ENCODE data around the gene CACNA1C.

CACNA1C gene

DNA sequence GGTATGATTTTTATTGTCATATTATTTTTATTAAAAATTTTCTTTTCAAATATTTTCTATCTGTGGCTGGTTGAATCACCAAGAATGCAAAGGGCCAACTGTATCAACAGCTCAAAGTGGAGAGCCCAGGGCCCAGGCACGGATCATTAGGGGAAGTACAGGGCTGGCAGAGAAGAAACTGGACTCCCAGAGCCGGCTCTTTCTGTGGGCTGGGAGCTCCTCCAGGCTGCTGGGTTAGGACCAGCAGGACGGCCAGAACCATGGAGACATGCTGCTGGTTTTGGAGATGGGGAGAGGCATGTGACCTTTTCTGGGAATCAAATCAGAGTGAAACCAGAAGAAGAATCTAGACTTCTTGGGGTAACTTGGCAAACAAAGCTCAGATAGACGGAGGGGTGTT lies 220.5 kb downstream of the CACNA1C start:
- Mint-ChIP-seq H3K4me1 (no peaks in the 10 kb centered on the region), H3K9me3 (no peaks in the 10 kb centered on the region), H3K27ac (no peak overlapping the region), H3K36me3 (no peaks in the 10 kb centered on the region), H3K27me3 (no peaks in the 10 kb centered on the region), H3K4me3 (no peak overlapping the region)

DNA sequence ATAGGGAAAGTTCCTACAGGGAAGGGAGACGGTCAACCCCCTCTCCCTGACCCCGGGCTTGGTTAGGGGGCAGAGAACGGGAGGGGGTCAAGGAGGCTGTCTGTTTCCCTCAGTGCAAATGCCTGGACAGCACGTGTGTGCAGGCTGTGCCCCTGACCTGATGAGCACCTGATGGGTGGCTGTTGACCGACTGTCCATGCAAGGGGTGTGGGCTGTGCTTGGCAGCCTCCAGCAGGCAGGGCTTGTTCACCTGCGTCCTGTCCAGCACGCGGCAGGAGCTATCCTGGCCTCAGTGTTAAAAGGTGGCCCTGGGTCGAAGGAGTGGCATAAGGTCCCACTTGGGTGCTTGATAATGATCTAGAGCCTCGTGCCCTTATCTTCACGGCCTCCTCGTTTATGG lies 221.0 kb downstream of the CACNA1C start:
- H3K9me3 Mint-ChIP-seq, result no peaks in the 10 kb centered on the region
- no peak overlapping the region for H3K4me3 Mint-ChIP-seq
- no peaks in the 10 kb centered on the region for H3K36me3 Mint-ChIP-seq
- no peak overlapping the region for H3K27ac Mint-ChIP-seq
- no peaks in the 10 kb centered on the region for H3K27me3 Mint-ChIP-seq
- H3K4me1 Mint-ChIP-seq, result no peaks in the 10 kb centered on the region

DNA sequence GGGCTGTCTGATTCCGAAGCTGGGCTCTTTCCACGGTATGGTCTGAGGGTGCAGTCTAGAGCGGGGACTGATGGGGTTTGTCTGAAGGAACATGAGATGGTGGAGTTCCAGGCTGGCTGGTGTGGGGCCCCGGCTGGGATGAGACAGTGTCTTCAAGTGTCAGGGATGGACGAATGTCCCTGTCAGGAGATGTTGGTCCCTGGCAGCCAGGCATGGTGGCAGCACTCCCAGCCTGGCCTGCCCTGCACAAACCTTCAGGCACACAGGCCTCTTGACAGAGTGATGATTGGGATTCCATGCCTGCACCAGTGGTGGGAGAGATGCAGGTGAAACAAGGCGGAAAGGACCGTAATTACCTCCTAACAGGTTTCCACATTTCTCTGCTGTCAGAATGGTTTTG lies 221.9 kb downstream of the CACNA1C start:
- Mint-ChIP-seq H3K27ac (no peak overlapping the region), H3K4me1 (no peaks in the 10 kb centered on the region), H3K36me3 (no peaks in the 10 kb centered on the region), H3K27me3 (no peaks in the 10 kb centered on the region), H3K9me3 (no peaks in the 10 kb centered on the region), H3K4me3 (no peak overlapping the region)

DNA sequence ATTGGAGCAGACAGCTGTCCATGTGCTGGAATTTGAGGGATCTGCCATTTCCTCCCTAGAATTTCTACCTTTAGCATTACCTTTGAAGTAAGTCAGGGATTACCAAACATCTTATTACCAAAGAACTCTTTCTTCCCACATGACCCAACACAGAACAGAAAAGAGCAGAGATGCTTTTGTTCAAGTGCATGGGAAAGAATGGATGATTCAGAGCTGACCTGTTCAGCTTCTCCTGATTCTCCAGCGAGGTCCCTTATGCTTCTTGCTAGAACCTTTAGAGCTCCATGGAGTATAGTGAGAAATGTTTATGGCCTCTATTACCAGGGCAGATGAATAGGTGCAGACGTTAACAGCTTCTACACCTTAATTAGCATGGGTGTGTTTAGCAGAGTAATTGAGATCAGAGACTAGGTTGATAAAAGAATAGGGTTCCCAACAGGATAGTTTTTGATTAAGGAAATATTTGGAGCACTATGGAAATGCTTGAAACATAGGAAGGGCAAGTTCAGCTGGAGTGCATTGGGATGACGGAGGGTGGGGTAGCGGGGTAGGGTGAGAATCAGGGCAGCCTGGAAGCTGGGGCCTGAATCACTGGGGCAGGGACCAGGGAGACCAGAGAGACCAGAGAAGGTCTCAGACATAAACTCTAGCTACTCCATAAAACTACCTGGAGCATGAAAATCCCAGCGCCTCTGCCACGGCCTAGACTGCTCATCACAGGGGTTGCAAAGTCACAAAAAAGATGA lies 223.7 kb downstream of the CACNA1C start:
- Mint-ChIP-seq H3K4me3 (no peak overlapping the region), H3K27me3 (no peaks in the 10 kb centered on the region), H3K27ac (no peak overlapping the region), H3K36me3 (no peaks in the 10 kb centered on the region), H3K9me3 (no peaks in the 10 kb centered on the region), H3K4me1 (no peaks in the 10 kb centered on the region)

DNA sequence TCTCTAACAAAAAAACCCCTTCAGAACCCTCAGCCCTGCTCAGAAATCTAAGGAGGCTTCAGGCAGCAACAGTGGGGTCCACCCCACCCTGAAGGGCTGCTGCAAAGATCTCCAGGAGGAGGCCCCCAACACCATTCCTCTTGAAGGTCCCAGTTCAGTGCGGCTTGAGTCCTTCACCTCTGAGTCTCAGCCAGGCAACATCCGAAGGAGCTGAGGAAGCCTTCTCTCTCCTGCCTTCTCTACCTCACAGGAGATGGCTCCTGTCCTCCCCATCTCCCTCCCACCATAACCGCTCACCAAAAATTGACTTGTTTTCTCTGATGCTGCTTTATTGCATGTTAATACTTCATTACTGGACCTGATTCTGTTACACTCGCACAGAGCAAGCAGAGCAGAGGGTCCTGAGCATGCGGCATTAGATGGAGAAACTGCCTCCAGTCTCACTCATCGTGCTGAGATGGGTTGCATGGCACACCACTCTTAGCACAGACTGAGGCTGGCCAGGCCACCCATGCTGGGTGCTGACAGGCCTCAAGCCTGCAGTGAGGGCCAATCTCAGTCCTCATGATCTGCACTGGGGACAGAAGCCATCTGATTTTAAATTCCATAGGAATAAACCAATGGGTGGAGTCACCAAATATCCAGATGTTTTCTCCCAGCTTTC lies 224.8 kb downstream of the CACNA1C start:
- Mint-ChIP-seq H3K4me3 (no peak overlapping the region), H3K4me1 (no peaks in the 10 kb centered on the region), H3K27ac (no peak overlapping the region), H3K36me3 (no peaks in the 10 kb centered on the region), H3K27me3 (no peaks in the 10 kb centered on the region), H3K9me3 (no peaks in the 10 kb centered on the region)

DNA sequence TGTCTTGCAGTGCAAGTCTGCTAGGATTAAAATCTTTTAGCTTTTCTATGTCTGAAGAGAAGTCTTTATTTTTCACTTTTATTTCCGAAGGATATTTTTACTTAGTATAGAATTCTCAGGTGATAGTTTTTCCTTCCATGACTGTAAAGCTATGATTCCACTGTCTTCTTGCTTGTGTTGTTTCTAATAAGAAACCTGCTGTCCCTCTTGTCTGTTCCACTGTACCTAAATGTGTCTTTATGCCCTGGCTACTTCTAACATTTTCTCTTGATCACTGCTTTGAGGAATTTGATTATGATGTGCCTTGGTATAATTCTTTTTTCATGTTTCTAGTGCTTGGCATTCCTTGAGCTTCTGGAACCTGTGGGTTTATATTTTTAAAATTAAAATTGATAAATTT lies 228.7 kb downstream of the CACNA1C start:
- Mint-ChIP-seq H3K4me1 (no peaks in the 10 kb centered on the region), H3K27ac (no peak overlapping the region), H3K27me3 (peaks cover 6% of the 10 kb centered on the region), H3K4me3 (no peak overlapping the region), H3K36me3 (no peaks in the 10 kb centered on the region), H3K9me3 (no peaks in the 10 kb centered on the region)

DNA sequence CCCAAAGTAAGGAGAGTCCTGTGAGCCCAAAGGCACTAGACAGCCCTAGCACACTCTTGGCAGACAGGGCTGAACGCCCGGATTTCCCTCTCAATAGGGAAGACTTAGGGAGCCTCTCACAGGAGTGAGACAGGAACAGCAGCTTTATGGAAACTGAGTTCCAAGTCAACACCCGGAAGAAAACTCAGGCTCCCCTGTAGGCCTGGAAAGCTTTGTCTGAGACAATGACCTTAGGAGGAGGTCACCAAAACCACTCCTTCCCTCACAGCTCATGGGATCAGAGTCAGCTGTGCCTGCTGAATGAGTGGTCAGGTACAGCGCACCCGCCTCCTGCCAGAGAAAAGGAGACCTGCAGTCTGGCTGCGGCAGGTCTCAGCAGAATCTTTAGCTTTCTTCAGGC lies 229.5 kb downstream of the CACNA1C start:
- Mint-ChIP-seq H3K4me3 (no peak overlapping the region), H3K4me1 (no peaks in the 10 kb centered on the region), H3K27ac (no peak overlapping the region), H3K9me3 (no peaks in the 10 kb centered on the region), H3K27me3 (peaks cover 7% of the 10 kb centered on the region), H3K36me3 (no peaks in the 10 kb centered on the region)

DNA sequence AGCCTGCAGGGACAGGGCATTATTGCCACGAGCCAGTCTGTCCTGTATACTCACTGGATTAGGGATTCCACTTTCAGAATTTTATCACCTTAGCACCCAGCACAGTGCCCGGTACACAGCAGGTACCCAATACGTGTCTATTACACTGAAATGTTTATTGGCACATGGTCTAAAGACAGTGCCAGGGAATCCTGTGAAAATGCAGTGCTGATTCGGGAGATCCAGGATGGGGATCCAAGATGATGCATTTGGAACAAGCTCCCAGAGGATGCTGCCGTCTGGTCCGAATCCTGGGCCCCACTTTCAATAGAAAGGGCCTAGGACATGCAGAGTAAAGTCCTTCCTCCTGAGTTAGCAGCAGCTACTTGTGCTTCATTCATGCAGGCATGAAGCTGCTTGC lies 230.7 kb downstream of the CACNA1C start:
- Mint-ChIP-seq H3K27me3 (peaks cover 7% of the 10 kb centered on the region), H3K27ac (no peak overlapping the region), H3K36me3 (no peaks in the 10 kb centered on the region), H3K4me3 (no peak overlapping the region), H3K4me1 (no peaks in the 10 kb centered on the region), H3K9me3 (no peaks in the 10 kb centered on the region)

DNA sequence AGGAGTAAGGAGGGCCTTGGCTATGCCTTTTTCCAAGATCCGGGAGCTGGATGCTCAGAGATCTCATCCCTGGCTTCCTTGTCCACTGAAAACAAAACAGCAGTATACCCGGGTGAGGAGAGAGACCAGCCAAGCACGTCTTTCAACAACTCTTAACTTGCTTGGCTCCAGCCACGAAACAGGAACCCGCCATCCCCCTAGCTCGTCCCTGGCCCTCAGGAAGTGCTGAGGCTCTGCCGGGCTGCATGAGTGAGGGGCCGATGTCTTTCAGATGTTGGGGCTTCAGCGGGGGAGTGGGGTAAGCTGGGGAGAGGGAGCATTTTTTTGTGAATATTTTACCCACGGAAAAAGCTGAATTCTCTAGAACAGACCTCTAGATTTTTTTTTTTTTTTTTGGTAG lies 231.1 kb downstream of the CACNA1C start:
- no peak overlapping the region for H3K4me3 Mint-ChIP-seq
- no peaks in the 10 kb centered on the region for H3K9me3 Mint-ChIP-seq
- peaks cover 7% of the 10 kb centered on the region for H3K27me3 Mint-ChIP-seq
- H3K27ac Mint-ChIP-seq, result no peak overlapping the region
- H3K4me1 Mint-ChIP-seq, result no peaks in the 10 kb centered on the region
- no peaks in the 10 kb centered on the region for H3K36me3 Mint-ChIP-seq

DNA sequence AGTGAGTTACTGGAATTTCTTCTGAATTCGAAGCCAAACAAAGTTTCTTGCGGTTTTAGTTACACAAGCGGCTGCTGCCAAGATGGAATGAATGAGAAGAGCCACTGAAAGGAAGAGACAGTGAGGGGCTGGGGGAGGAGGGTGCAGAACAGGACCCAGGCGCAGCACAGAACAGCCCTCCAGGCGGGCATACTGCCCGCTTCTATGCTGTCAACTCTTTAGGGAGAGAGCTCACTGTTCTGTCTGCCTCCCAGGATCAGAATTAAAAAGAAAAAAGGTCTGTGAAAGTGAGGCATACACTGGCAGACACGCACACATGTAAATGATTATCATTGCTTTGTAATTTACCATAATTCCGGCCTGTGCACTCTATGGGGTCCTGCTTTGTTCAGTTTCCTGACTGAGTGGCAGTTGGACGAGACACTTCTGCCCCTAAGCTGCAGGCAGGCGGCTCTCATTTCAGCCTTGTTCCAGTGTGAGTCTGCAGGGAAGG lies 231.6 kb downstream of the CACNA1C start:
- Mint-ChIP-seq H3K4me3 (no peak overlapping the region), H3K4me1 (no peaks in the 10 kb centered on the region), H3K27ac (no peak overlapping the region), H3K36me3 (no peaks in the 10 kb centered on the region), H3K9me3 (no peaks in the 10 kb centered on the region), H3K27me3 (peaks cover 7% of the 10 kb centered on the region)

DNA sequence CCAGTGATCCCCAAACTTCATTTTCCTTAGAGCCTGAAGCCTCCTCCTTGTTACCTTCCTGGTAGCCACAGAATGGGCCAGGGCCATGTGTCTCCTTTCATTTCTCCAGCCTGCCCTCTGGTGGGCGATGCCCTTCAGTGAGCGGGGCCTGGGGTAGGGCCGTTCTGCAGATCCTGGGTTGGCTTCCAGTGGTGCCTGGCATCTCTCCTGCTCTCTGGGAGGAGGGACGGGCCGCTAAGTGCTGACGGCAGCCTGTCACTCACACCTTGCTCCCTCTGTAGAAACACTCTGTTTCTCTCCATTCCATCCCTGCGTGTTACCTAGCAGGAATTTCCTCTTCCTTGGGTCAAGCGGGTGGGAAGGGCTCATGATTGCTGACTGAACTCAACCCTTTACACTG lies 232.1 kb downstream of the CACNA1C start:
- Mint-ChIP-seq H3K27me3 (peaks cover 7% of the 10 kb centered on the region), H3K4me1 (no peaks in the 10 kb centered on the region), H3K9me3 (no peaks in the 10 kb centered on the region), H3K36me3 (no peaks in the 10 kb centered on the region), H3K4me3 (no peak overlapping the region), H3K27ac (no peak overlapping the region)

DNA sequence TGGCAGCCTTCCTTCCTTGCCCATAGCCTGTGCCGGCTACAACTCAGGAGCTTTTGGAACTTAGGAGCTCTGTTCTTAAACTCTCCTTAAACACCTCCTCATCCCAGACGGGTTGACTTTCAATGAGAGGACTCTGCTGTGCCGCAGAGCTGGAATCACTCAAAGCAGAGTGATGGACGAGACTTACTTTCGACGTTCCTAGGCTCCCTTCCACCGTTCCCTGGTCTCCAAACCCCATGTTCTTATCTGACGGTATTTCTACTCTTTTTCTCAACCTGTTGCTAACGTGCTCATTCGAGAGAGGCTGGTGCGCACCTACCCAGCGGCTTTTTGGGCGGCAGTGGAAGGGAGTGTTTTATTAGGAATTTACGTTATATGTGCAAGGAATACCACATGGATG lies 232.7 kb downstream of the CACNA1C start:
- Mint-ChIP-seq H3K9me3 (no peaks in the 10 kb centered on the region), H3K27ac (no peak overlapping the region), H3K4me3 (no peak overlapping the region), H3K27me3 (peaks cover 7% of the 10 kb centered on the region), H3K4me1 (no peaks in the 10 kb centered on the region), H3K36me3 (no peaks in the 10 kb centered on the region)

DNA sequence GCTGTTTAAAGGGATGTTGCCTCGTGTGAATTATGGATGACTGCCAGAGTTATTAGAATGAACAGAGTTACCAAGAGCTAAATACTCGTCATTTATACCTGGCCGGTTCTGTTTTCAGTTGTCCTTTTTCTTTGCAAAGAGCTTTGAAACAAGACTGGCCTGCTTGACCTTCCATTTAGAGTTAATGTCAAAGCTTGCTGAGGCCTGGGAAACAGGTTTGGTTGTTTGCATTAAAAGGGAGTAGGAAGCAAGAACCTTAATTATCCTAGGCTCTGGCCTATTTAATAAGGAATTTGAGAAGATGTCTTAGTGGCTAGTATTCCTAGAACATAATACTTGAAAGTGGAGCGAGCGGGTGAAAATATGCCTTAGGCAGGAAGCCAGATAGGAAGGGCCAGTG lies 233.3 kb downstream of the CACNA1C start:
- Mint-ChIP-seq H3K27ac (no peak overlapping the region), H3K4me1 (no peaks in the 10 kb centered on the region), H3K9me3 (no peaks in the 10 kb centered on the region), H3K4me3 (no peak overlapping the region), H3K36me3 (no peaks in the 10 kb centered on the region), H3K27me3 (peaks cover 7% of the 10 kb centered on the region)

DNA sequence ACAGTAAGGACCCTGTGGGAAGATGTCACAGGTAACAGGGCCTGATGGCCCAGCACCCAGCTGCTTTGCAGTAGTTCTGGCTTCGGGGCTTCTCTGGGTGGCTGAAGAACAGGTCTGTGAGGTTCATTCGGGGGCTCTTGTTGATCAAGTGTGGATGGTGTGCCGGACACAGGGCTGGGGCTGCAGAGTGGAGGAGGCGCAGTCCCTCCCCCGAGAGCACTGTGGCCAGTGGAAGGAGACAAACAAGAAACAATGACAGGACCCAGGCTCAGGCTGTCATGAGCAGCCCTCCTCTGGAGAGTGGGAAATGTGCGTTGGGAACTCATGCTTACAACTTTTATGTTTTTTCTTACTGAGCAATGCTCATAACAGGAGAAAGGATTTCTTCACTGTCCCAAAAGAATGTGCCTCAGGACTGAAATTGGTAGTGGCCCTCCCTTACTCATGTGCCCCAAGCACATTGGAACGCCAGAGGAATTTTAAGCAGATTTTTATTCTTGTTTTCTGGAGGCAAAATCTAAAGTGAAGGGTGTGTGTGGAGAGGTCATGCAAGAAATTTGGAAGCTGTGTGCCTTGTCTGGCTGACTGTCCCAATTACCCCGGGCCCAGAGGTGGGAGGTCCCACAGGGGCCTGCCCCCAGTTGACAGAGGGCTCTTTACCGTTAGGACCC lies 233.8 kb downstream of the CACNA1C start:
- H3K9me3 Mint-ChIP-seq, result no peaks in the 10 kb centered on the region
- H3K36me3 Mint-ChIP-seq, result no peaks in the 10 kb centered on the region
- peaks cover 7% of the 10 kb centered on the region for H3K27me3 Mint-ChIP-seq
- H3K4me1 Mint-ChIP-seq, result no peaks in the 10 kb centered on the region
- no peak overlapping the region for H3K4me3 Mint-ChIP-seq
- no peak overlapping the region for H3K27ac Mint-ChIP-seq

DNA sequence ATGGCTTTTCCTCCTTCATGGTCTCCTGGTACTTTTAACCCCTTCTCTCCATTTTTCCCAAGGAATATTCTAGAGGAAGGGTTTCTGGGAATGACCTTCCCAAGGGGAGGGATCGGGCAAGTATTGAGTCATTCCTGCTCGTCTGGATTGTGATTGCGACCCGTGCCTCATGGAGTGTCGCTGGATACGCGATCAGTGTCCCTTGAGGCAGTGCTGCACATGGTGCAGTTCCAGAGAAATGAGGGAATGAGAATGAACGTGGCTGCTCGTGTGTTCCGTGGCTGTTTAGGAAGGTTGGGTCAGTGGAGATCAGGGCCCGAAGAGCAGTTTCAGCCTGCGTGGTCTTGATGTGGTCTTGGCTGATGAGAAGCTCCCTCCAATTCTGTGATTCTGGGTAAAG lies 234.4 kb downstream of the CACNA1C start:
- Mint-ChIP-seq H3K9me3 (no peaks in the 10 kb centered on the region), H3K27ac (no peak overlapping the region), H3K36me3 (no peaks in the 10 kb centered on the region), H3K27me3 (peaks cover 7% of the 10 kb centered on the region), H3K4me1 (no peaks in the 10 kb centered on the region), H3K4me3 (no peak overlapping the region)

DNA sequence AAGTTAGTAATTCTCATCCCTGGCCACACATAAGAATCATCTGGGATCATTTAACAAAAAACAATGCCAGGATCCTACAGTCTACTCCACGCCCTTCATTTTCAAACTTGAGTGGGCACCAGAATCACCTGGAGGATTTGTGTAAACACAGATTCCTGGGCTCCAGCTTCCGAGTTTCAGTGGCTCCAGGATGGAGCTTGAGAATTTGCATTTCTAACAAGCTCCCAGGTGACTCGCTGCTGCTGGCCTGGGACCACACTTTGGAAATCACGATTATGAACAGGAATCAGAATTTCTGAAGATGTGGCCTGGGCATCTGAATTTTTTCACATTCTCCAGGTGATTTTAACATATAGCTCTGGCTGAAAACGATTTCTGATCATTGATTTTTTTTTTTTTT lies 234.8 kb downstream of the CACNA1C start:
- no peaks in the 10 kb centered on the region for H3K36me3 Mint-ChIP-seq

More for the DNA sequence above, 234.8 kb downstream of the CACNA1C start:
- Mint-ChIP-seq H3K27me3 (peaks cover 7% of the 10 kb centered on the region), H3K9me3 (no peaks in the 10 kb centered on the region), H3K4me3 (no peak overlapping the region), H3K4me1 (no peaks in the 10 kb centered on the region), H3K27ac (no peak overlapping the region)

All from activated naive CD4-positive, alpha-beta T cell treated with anti-CD3 and anti-CD28 coated beads, Interleukin-2, amount 50 U/mL, for 24 hours (primary cell).